ENCODE results near the gene MCAM.

MCAM gene

GRCh38 chr11:119344291-119345010 lies 27.5 kb upstream of the MCAM start:
- no peak for DNase-seq

- no peak for DNase-seq
Observed at GRCh38 chr11:119343726-119344125, 26.8 kb upstream of the MCAM start.

- no peak for DNase-seq
Observed at GRCh38 chr11:119342362-119343130, 25.6 kb upstream of the MCAM start.

- no peak for DNase-seq
Observed at GRCh38 chr11:119342023-119342300, 25.0 kb upstream of the MCAM start.

GRCh38 chr11:119341222-119342022 lies 24.5 kb upstream of the MCAM start:
- DNase-seq = no peak

GRCh38 chr11:119340335-119341221 lies 23.6 kb upstream of the MCAM start, which contains the start of gene C1QTNF5:
Gene C1QTNF5, minus strand, starts transcription at chr11:119340883. Its CDS starts 486 bp downstream, at chr11:119340397.
- DNase-seq = no peak

- DNase-seq = no peak
Observed at GRCh38 chr11:119339589-119340334, 22.8 kb upstream of the MCAM start.

- no peak for DNase-seq
Observed at GRCh38 chr11:119338965-119339588, 22.1 kb upstream of the MCAM start.

- no peak for DNase-seq
Observed at GRCh38 chr11:119338318-119338890, 21.5 kb upstream of the MCAM start.

- DNase-seq = no peak
Observed at GRCh38 chr11:119337581-119338317, 20.8 kb upstream of the MCAM start.

GRCh38 chr11:119336744-119337469 lies 20.0 kb upstream of the MCAM start:
- DNase-seq = no peak

- DNase-seq = no peak
Observed at GRCh38 chr11:119335655-119336543, 19.0 kb upstream of the MCAM start.

GRCh38 chr11:119335091-119335654 lies 18.2 kb upstream of the MCAM start:
- DNase-seq = no peak

- DNase-seq = peak; percentile 96
Observed at GRCh38 chr11:119334174-119334930, 17.4 kb upstream of the MCAM start, which contains the start of gene RNF26. Gene RNF26, plus strand, starts transcription at chr11:119334527. Its CDS starts 596 bp downstream, at chr11:119335123.

- DNase-seq = no peak
Observed at GRCh38 chr11:119332111-119332765, 15.3 kb upstream of the MCAM start.

- no peak for DNase-seq
Observed at GRCh38 chr11:119330237-119330636, 13.3 kb upstream of the MCAM start.

GRCh38 chr11:119329320-119329719 lies 12.4 kb upstream of the MCAM start:
- DNase-seq = no peak
